WTC11 (cell line): ENCODE results near the gene UPF3A. TPM values are rescaled to one million over a fixed set of nuclear protein-coding genes. Genes with fewer than 3 reads are reported as not detected.
"Not testable (repeated sequence)": the region's sequence is repeated elsewhere in the genome, so short reads cannot be mapped to it uniquely, and the experiment has no call there.

Experiments used
- ATAC-seq: fragments of 200-7000 bp; cut with Tn5 transposase; 2 replicates; pipeline ENCODE4 v1.10.0; 2021; ENCODE audit warnings: mild to moderate bottlenecking, moderate library complexity
- CTCF ChIA-PET: fragments of 300-600 bp; sonication (Branson Sonifier 250); formaldehyde crosslinking; loops from one replicate; lab custom pipeline; 2021; ENCODE audit warnings: antibody characterized with exemption; lab: Charles Lee
- POLR2A ChIA-PET: fragments of 350-600 bp; sonication (Branson Sonifier 250); formaldehyde crosslinking; loops from one replicate; lab custom pipeline; 2021; ENCODE audit warnings: antibody characterized with exemption; lab: Charles Lee
- DNase-seq: peaks from one replicate; pipeline ENCODE4 v3.0.0; 2021; ENCODE audit warnings: low spot score
- H3K27ac Mint-ChIP-seq: 2 replicates; pipeline ENCODE4 v1.8.0; 2021; ENCODE audit warnings: mixed read lengths
- H3K27me3 Mint-ChIP-seq: 2 replicates; pipeline ENCODE4 v1.8.0; 2021; ENCODE audit warnings: low read depth, mild to moderate bottlenecking, moderate library complexity, mixed read lengths
- H3K36me3 Mint-ChIP-seq: 2 replicates; pipeline ENCODE4 v1.8.0; 2021; ENCODE audit warnings: mixed read lengths
- H3K4me1 Mint-ChIP-seq: 2 replicates; pipeline ENCODE4 v1.8.0; 2022; ENCODE audit warnings: mixed read lengths
- H3K4me3 Mint-ChIP-seq: 2 replicates; pipeline ENCODE4 v1.8.0; 2021; ENCODE audit warnings: mild to moderate bottlenecking, moderate library complexity, mixed read lengths
- H3K9me3 Mint-ChIP-seq: 2 replicates; pipeline ENCODE4 v1.8.0; 2021; ENCODE audit warnings: mixed read lengths
- CREM ChIP-seq: sonication (generic); formaldehyde crosslinking; IDR thresholded peaks from 2 replicates; pipeline ENCODE4 v1.8.1; 2022; ENCODE audit warnings: mild to moderate bottlenecking, missing genetic modification reagents, moderate library complexity
- HMGXB4 ChIP-seq: sonication (generic); formaldehyde crosslinking; IDR thresholded peaks from 2 replicates; pipeline ENCODE4 v1.8.1; 2023; ENCODE audit warnings: mild to moderate bottlenecking, moderate library complexity, missing genetic modification reagents
- IRF1 ChIP-seq: sonication (generic); formaldehyde crosslinking; IDR thresholded peaks from 2 replicates; pipeline ENCODE4 v1.8.0; 2023; ENCODE audit warnings: missing genetic modification reagents
- NFATC4 ChIP-seq: fragments of 250-450 bp; sonication (Bioruptor Pico); IDR thresholded peaks from 2 replicates; pipeline ENCODE4 v1.9.0; 2021; ENCODE audit warnings: mild to moderate bottlenecking
- PREB ChIP-seq: sonication (generic); formaldehyde crosslinking; IDR thresholded peaks from 2 replicates; pipeline ENCODE4 v1.8.1; 2022; ENCODE audit warnings: mild to moderate bottlenecking, missing genetic modification reagents, moderate library complexity, borderline replicate concordance
- TP53 ChIP-seq: sonication (generic); formaldehyde crosslinking; IDR thresholded peaks from 2 replicates; pipeline ENCODE4 v1.8.1; 2023; ENCODE audit warnings: mild to moderate bottlenecking, missing genetic modification reagents
- ZNF263 ChIP-seq: sonication (generic); formaldehyde crosslinking; IDR thresholded peaks from 2 replicates; pipeline ENCODE4 v1.8.1; 2022; ENCODE audit warnings: low read depth, mild to moderate bottlenecking, moderate library complexity, missing genetic modification reagents
- microRNA-seq: library from miRNA; unstranded; fragments of <30 nt; microRNA quantifications from one replicate; pipeline ENCODE4 v1.2.0, GENCODE V29; 2022; ENCODE audit warnings: borderline number of aligned reads
- total RNA-seq: library from RNA; stranded (reverse); gene quantifications from 3 replicates; pipeline ENCODE4 v1.2.3, GENCODE V29; 2021
- TF ChIP-seq, protein P1 (sequence below): fragments of 200-600 bp; IDR thresholded peaks from 2 replicates; pipeline ENCODE4 v1.8.0; 2022; ENCODE audit warnings: antibody characterized with exemption

UPF3A gene
- total RNA-seq, 1 experiment from 2014 or later = 71.9 TPM

DNA sequence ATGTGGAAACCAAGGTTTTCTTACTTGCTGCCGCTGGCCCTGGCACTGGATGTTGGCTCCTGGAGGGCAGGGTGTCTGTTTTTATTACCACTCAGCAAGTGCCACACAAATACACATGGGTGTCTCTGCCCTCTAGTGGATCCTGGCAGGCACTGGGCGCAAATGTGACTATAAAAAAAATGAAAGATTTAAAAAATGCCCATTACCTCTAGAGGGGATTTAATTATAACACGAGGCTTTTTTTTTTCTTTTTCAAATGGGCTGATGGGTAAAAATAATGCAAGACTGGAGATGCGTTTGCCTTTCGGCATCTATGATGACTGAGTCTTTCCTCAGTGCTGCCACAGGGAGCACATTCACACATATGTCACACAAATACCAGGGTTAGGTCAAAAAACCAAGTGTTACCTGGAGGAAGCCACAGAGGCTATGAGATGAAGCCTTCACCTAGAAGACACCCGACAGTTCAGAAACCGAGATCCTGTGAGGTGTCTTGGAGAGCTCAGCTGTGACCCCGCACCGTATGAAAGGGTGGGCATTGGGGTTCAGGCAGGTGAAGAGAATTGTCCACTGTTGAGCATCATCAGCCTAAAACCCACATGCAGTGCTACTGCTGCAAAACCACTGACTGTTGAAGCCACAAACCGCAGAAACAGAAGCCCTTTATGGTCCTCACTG, 58.6 kb downstream of the UPF3A start (continued):
- no peak for TF ChIP-seq HMGXB4 (CRISPR knock-in tag)
- no peak for TF ChIP-seq IRF1 (CRISPR knock-in tag)
- no peak for TF ChIP-seq TP53 (CRISPR knock-in tag)
- TF ChIP-seq ZNF263 = no peak

DNA sequence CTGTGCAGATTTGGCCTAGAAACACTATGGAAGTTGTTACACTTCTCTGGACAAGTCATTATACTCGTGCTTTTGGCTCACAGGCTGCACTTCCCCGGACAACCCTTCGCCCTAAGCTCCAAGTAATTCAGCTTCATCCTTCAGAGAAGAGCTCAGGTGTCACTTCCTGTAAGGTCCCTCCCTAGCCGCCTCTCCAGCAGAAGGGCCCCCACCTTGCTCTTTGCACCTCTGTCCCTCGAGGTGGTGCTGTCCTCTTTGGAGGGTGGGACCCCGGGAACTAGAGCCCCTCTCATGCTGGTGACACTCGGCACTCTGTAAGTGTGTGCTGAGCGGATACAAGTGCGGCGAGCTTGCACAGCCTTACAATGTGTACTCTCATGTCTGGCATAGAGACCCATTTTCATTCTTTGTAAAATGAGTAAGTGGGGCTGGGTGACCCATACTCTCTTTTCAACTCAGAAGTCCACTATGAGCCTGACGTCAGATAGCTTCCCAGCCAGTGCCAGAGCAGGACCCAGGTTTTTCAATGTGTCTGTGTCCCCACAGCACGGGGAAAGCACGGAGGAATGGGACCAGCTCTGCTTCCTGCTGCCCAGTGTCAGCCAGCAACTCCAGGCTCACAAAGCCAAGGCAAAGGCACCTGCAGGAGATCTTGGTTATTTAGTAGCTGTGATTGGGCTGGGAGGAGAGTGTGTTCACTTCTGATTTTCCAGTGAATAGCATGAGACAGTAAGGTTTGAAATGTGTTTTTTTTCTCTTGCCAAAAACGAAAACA, 59.8 kb downstream of the UPF3A start:
- no peaks in the 10 kb centered on the region for H3K27me3 Mint-ChIP-seq
- DNase-seq = no peak
- peaks cover 20% of the 10 kb centered on the region for H3K9me3 Mint-ChIP-seq
- ChIA-PET CTCF (interaction anchor here (0.6 to 1.6 kb wide), 5 partner anchors 9 to 59 kb away, joined by 3 to 8 read pairs (median 5); partner anchors contain the start of gene UPF3A), POLR2A (no interaction called here)
- ATAC-seq = peak; percentile 72
- H3K36me3 Mint-ChIP-seq = peaks cover 16% of the 10 kb centered on the region
- H3K27ac Mint-ChIP-seq = no peak overlapping the region
- TF ChIP-seq CREM (CRISPR knock-in tag) = no peak
- no peak for TF ChIP-seq PREB (CRISPR knock-in tag)
- no peak for TF ChIP-seq NFATC4 (CRISPR knock-in tag)
- peaks cover 50% of the 10 kb centered on the region for H3K4me1 Mint-ChIP-seq
- no peak overlapping the region for H3K4me3 Mint-ChIP-seq

- H3K27ac Mint-ChIP-seq, CTCF ChIA-PET, POLR2A ChIA-PET, H3K4me3 Mint-ChIP-seq, ATAC-seq, DNase-seq, H3K27me3 Mint-ChIP-seq: not testable (repeated sequence)
- H3K4me1 Mint-ChIP-seq = peaks cover 34% of the 10 kb centered on the region
- H3K9me3 Mint-ChIP-seq = peaks cover 33% of the 10 kb centered on the region
- peaks cover 18% of the 10 kb centered on the region for H3K36me3 Mint-ChIP-seq
Observed at GRCh38 chr13:114347256-114347655, 65.9 kb downstream of the UPF3A start.

- H3K36me3 Mint-ChIP-seq, H3K27ac Mint-ChIP-seq, H3K4me3 Mint-ChIP-seq, H3K27me3 Mint-ChIP-seq, POLR2A ChIA-PET, ATAC-seq: not testable (repeated sequence)
- TF ChIP-seq, protein P1, sequence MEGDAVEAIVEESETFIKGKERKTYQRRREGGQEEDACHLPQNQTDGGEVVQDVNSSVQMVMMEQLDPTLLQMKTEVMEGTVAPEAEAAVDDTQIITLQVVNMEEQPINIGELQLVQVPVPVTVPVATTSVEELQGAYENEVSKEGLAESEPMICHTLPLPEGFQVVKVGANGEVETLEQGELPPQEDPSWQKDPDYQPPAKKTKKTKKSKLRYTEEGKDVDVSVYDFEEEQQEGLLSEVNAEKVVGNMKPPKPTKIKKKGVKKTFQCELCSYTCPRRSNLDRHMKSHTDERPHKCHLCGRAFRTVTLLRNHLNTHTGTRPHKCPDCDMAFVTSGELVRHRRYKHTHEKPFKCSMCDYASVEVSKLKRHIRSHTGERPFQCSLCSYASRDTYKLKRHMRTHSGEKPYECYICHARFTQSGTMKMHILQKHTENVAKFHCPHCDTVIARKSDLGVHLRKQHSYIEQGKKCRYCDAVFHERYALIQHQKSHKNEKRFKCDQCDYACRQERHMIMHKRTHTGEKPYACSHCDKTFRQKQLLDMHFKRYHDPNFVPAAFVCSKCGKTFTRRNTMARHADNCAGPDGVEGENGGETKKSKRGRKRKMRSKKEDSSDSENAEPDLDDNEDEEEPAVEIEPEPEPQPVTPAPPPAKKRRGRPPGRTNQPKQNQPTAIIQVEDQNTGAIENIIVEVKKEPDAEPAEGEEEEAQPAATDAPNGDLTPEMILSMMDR = peak; percentile 80
- DNase-seq = peak; percentile 65
- H3K9me3 Mint-ChIP-seq = peaks cover 23% of the 10 kb centered on the region
- peaks cover 15% of the 10 kb centered on the region for H3K4me1 Mint-ChIP-seq
- CTCF ChIA-PET = interaction anchor here (1.4 kb wide), 1 partner anchor 12 kb away, joined by 8 read pairs; no protein-coding TSS in a partner anchor
Observed at GRCh38 chr13:114352763-114353162, 71.4 kb downstream of the UPF3A start.

DNA sequence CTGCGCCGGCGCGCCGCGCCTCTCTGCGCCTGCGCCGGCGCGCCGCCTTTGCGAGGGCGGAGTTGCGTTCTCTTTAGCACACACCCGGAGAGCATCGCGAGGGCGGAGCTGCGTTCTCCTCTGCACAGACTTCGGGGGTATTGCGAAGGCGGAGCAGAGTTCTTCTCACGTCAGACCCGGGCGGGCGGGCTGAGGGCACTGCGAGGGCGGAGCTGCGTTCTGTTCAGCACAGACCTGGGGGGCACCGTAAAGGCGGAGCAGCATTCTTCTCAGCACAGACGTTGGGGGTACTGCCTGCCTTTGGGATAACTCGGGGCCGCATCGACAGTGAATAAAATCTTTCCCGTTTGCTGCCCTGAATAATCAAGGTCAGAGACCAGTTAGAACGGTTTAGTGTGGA, 72.0 kb downstream of the UPF3A start:
- H3K4me3 Mint-ChIP-seq, H3K36me3 Mint-ChIP-seq, DNase-seq, POLR2A ChIA-PET, H3K27ac Mint-ChIP-seq, ATAC-seq, H3K27me3 Mint-ChIP-seq: not testable (repeated sequence)
- Mint-ChIP-seq H3K9me3 (peaks cover 23% of the 10 kb centered on the region), H3K4me1 (peaks cover 15% of the 10 kb centered on the region)
- CTCF ChIA-PET = interaction anchor here (1.4 kb wide), 1 partner anchor 12 kb away, joined by 8 read pairs; no protein-coding TSS in a partner anchor

Small RNA genes within 50 kb of the gene (microRNA-seq; reads per million reads assigned to microRNA genes)
- gene MIR4502 (1.7 reads per million), gene MIR548AR (not detected)

Other genes with a start within 250 kb of the UPF3A start
- 16.5 to 22.3 TPM (median 16.9 TPM) in 3 replicates for gene RASA3, start 149.0 kb upstream of the UPF3A start, total RNA-seq
- gene CFAP97D2, start 102.3 kb upstream of the UPF3A start, total RNA-seq = not detected in 3 replicates
- gene CDC16, start 46.7 kb upstream of the UPF3A start, total RNA-seq = 65.6 to 73.5 TPM (median 67.9 TPM) in 3 replicates
- gene CHAMP1, start 32.9 kb downstream of the UPF3A start, total RNA-seq = 29.5 to 31.7 TPM (median 30.6 TPM) in 3 replicates